B cell (primary cell): ENCODE measurements around the gene CRHR1. TPM values are rescaled to one million over a fixed set of nuclear protein-coding genes. Genes with fewer than 3 reads are reported as not detected.

Experiments used
- ATAC-seq: fragments of 200-7000 bp; cut with Tn5 transposase; one replicate; pipeline ENCODE4 v1.10.0; 2021; ENCODE audit warnings: low read depth, mild to moderate bottlenecking, moderate number of reproducible peaks, moderate library complexity
- CTCF ChIA-PET: fragments of 350-600 bp; sonication (Branson Sonifier 250); formaldehyde crosslinking; loops from one replicate; lab custom pipeline; 2021; ENCODE audit warnings: antibody characterized with exemption, inconsistent platforms; lab: Charles Lee
- POLR2A ChIA-PET: fragments of 350-600 bp; sonication (Branson Sonifier 250); formaldehyde crosslinking; loops from one replicate; lab custom pipeline; 2021; ENCODE audit warnings: antibody characterized with exemption; lab: Charles Lee
- DNase-seq: peaks from one replicate; pipeline ENCODE4 v3.0.0; 2013
- H2AFZ ChIP-seq: 2 replicates; pipeline ENCODE4 v1.6.1; 2012; ENCODE audit warnings: mild to moderate bottlenecking, low read depth, low read length; ENCODE audit not compliant: insufficient read depth, poor library complexity, severe bottlenecking
- H3K27ac ChIP-seq, 2 donors: 1 replicate in 1 of 2; 2 replicates in 1 of 2; pipeline ENCODE4 v1.5.1; 2012 to 2013; ENCODE audit warnings: low read length in 2 of 2, mild to moderate bottlenecking in 2 of 2, moderate library complexity in 1 of 2
- H3K27me3 ChIP-seq, 4 experiments: fragments of 200-600 bp in 1 of 4; sonication (generic) in 1 of 4; replicated peaks in 1 of 4; 1 replicate in 2 of 4; 2 replicates in 2 of 4; pipeline versions ENCODE4 v1.6.1 to v1.7.0; 2013 to 2016; ENCODE audit warnings: low read length in 3 of 4, mild to moderate bottlenecking in 2 of 4, mixed read lengths in 1 of 4, moderate library complexity in 1 of 4; ENCODE audit not compliant: insufficient read depth in 4 of 4, control insufficient read depth in 3 of 4; ENCODE audit errors: control extremely low read depth in 1 of 4
- H3K36me3 ChIP-seq, 2 experiments: replicated peaks in 1 of 2; 1 replicate in 1 of 2; 2 replicates in 1 of 2; pipeline versions ENCODE4 v1.6.1 to v1.7.1; 2013; ENCODE audit warnings: low read length in 1 of 2; ENCODE audit not compliant: insufficient read depth in 2 of 2, control insufficient read depth in 1 of 2; ENCODE audit errors: control extremely low read depth in 1 of 2, extremely low read depth in 1 of 2
- H3K4me1 ChIP-seq, 2 donors: fragments of 200-600 bp in 1 of 2; sonication (generic) in 1 of 2; 1 replicate in 1 of 2; 2 replicates in 1 of 2; pipeline versions ENCODE4 v1.5.1 to v1.6.1; 2013 to 2017; ENCODE audit warnings: low read length in 2 of 2; ENCODE audit not compliant: control insufficient read depth in 2 of 2, insufficient read depth in 2 of 2
- H3K4me2 ChIP-seq: replicated peaks from 2 replicates; pipeline ENCODE3; 2012; ENCODE audit warnings: mild to moderate bottlenecking, low read depth, low read length; ENCODE audit not compliant: poor library complexity, severe bottlenecking
- H3K4me3 ChIP-seq, 5 experiments: fragments of 200-600 bp in 1 of 5; sonication (generic) in 1 of 5; 1 replicate in 3 of 5; 2 replicates in 2 of 5; pipeline versions ENCODE4 v1.5.1 to v1.7.0; 2011 to 2016; ENCODE audit warnings: low read length in 4 of 5, mild to moderate bottlenecking in 4 of 5, low read depth in 2 of 5, control low read depth in 1 of 5, moderate library complexity in 1 of 5; ENCODE audit not compliant: insufficient read depth in 1 of 5; ENCODE audit errors: control extremely low read depth in 1 of 5, extremely low read depth in 1 of 5
- H3K79me2 ChIP-seq: fragments of 200-600 bp; sonication (generic); one replicate; pipeline ENCODE4 v1.6.0; 2016; ENCODE audit warnings: low read length; ENCODE audit not compliant: control insufficient read depth, insufficient read depth
- H3K9ac ChIP-seq: fragments of 200-600 bp; sonication (generic); 2 replicates; pipeline ENCODE4 v1.6.1; 2017; ENCODE audit warnings: mild to moderate bottlenecking, low read length, moderate library complexity
- H3K9me3 ChIP-seq, 3 donors: one replicate each; pipeline versions ENCODE4 v1.6.1 to v1.7.1; 2013; ENCODE audit warnings: low read length in 2 of 3; ENCODE audit not compliant: control insufficient read depth in 2 of 3, insufficient read depth in 1 of 3; ENCODE audit errors: control extremely low read depth in 1 of 3
- H4K20me1 ChIP-seq: 2 replicates; pipeline ENCODE4 v1.6.0; 2012; ENCODE audit warnings: mild to moderate bottlenecking, low read length; ENCODE audit not compliant: insufficient read depth, control insufficient read depth, poor library complexity, severe bottlenecking
- H3K27ac Mint-ChIP-seq: one replicate; pipeline ENCODE4 v1.8.0; 2021; ENCODE audit warnings: mixed read lengths
- H3K27me3 Mint-ChIP-seq: one replicate; pipeline ENCODE4 v1.8.0; 2021; ENCODE audit warnings: mixed read lengths
- H3K4me1 Mint-ChIP-seq: one replicate; pipeline ENCODE4 v1.8.0; 2021; ENCODE audit warnings: mixed read lengths
- H3K4me3 Mint-ChIP-seq: one replicate; pipeline ENCODE4 v1.8.0; 2021; ENCODE audit warnings: mixed read lengths
- H3K9me3 Mint-ChIP-seq: one replicate; pipeline ENCODE4 v1.8.0; 2022; ENCODE audit warnings: mixed read lengths; ENCODE audit not compliant: insufficient read depth
- CTCF ChIP-seq: fragments of 200-600 bp; IDR thresholded peaks from one replicate; pipeline ENCODE4 v1.8.0; 2022; ENCODE audit warnings: antibody characterized with exemption, mild to moderate bottlenecking
- EZH2 ChIP-seq: IDR thresholded peaks from 2 replicates; pipeline ENCODE4 v1.6.1; 2012; ENCODE audit warnings: borderline replicate concordance, low read depth, mild to moderate bottlenecking, moderate library complexity, low read length; ENCODE audit not compliant: insufficient read depth, poor library complexity, severe bottlenecking
- WGBS: methylation state at CpG from one replicate; pipeline ENCODE4 v1.1.5; 2013; ENCODE audit warnings: missing lambda C conversion rate; ENCODE audit not compliant: insufficient coverage; 5-methylcytosine and 5-hydroxymethylcytosine counted together
- intact Hi-C: fragments of 100-400 bp; cut with micrococcal nuclease; formaldehyde crosslinking; loops from one replicate; pipeline ENCODE4 v1.10.0; 2022
- polyA plus RNA-seq: library from polyadenylated mRNA; depleted of rRNA; stranded (reverse); fragments of >200 nt; gene quantifications from 2 replicates; pipeline ENCODE4 v1.2.3, GENCODE V29; 2012
- total RNA-seq, 2 donors: library from RNA; stranded (reverse); fragments of 120-200 nt in 1 of 2; gene quantifications; 1 replicate in 1 of 2; 2 replicates in 1 of 2; pipeline versions ENCODE4 v1.2.3 to v1.2.4, GENCODE V29; 2013 to 2022

The CRHR1 gene
- total and polyA plus RNA-seq, 2 donors (not counting 1 experiment from before 2014, with no cell fraction given) = not detected

GRCh38 chr17:45828582-45829133, 44.5 kb downstream of the CRHR1 start:
- H3K36me3 ChIP-seq = no peaks in the 10 kb centered on the region
- H4K20me1 ChIP-seq = no peaks in the 10 kb centered on the region
- no peak overlapping the region for H2AFZ ChIP-seq
- H3K4me2 ChIP-seq = no peak overlapping the region
- H3K4me1 ChIP-seq = no peaks in the 10 kb centered on the region
- Mint-ChIP-seq H3K9me3 (no peaks in the 10 kb centered on the region), H3K27me3 (peaks cover 7% of the 10 kb centered on the region), H3K4me1 (no peaks in the 10 kb centered on the region), H3K27ac (no peak overlapping the region), H3K4me3 (no peak overlapping the region)
- H3K9me3 ChIP-seq = no peaks in the 10 kb centered on the region
- intact Hi-C loops = no loop called here
- H3K27me3 ChIP-seq = peaks cover 0 to 9% (median 0%) of the 10 kb centered on the region in 4 experiments
- DNase-seq (no peak), ATAC-seq (no peak)
- no peaks in the 10 kb centered on the region for H3K79me2 ChIP-seq
- no peak overlapping the region for H3K27ac ChIP-seq
- CTCF ChIA-PET = interaction anchor here (3.3 to 6.7 kb wide), 2 partner anchors 188 kb away, joined by 22 to 115 read pairs; no protein-coding TSS in a partner anchor
- WGBS = 84% methylated on average over 15 of the region's 15 CpGs
- no peak overlapping the region for H3K9ac ChIP-seq
- TF ChIP-seq CTCF (no peak), EZH2 (no peak)
- no peak overlapping the region for H3K4me3 ChIP-seq
- POLR2A ChIA-PET = no interaction called here

GRCh38 chr17:45833920-45834319, 49.8 kb downstream of the CRHR1 start:
- Mint-ChIP-seq H3K27me3 (peaks cover 7% of the 10 kb centered on the region), H3K4me1 (no peaks in the 10 kb centered on the region), H3K4me3 (no peak overlapping the region), H3K9me3 (no peaks in the 10 kb centered on the region), H3K27ac (no peak overlapping the region)
- ChIA-PET POLR2A (no interaction called here), CTCF (interaction anchor here (1.1 to 6.7 kb wide), 3 partner anchors 190 to 441 kb away, joined by 3 to 115 read pairs (median 6); no protein-coding TSS in a partner anchor)
- no peaks in the 10 kb centered on the region for H4K20me1 ChIP-seq
- H3K27ac ChIP-seq = no peak overlapping the region
- no peaks in the 10 kb centered on the region for H3K9me3 ChIP-seq
- TF ChIP-seq EZH2 (no peak), CTCF (no peak)
- no peak overlapping the region for H3K4me2 ChIP-seq
- H3K27me3 ChIP-seq = peaks cover 0 to 7% (median 0%) of the 10 kb centered on the region in 4 experiments
- ATAC-seq (no peak), DNase-seq (no peak)
- WGBS = 80% methylated on average over 1 of the region's 6 CpGs
- intact Hi-C loops = loop anchor here (5.0 kb wide), 1 partner anchor 47 kb away; no protein-coding TSS in a partner anchor
- H3K9ac ChIP-seq = no peak overlapping the region
- no peak overlapping the region for H2AFZ ChIP-seq
- H3K4me1 ChIP-seq = no peaks in the 10 kb centered on the region
- H3K4me3 ChIP-seq = no peak overlapping the region
- H3K36me3 ChIP-seq = no peaks in the 10 kb centered on the region
- H3K79me2 ChIP-seq = no peaks in the 10 kb centered on the region
